Measurements from ENCODE around the gene MYBPHL.

MYBPHL gene

DNA sequence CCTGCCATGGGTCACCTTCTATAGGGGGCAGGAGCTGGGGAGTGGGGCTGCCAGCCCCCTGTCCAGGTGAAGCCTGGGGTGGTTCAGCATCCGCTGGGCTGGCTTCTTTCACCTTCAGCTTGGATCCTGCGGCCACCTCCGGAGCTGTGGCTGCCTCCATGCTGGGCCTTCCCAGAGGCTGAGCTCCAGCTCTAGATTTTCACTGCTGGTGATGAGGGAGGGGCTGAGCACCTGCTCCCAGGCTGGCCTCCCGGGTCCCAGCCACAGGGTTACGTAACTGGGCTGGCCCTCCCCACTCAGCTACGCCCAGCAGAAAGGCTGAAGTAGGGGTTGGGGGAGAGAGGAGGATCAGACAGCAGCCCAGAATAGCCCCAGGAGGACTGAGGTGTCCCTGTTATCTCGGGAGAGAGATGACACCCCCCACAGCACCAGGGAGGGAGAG is at the start of gene MYBPHL:
TSS of gene MYBPHL (minus strand) at position 180 of the 442 bp plus-strand sequence. CDS start at position 160, 20 bp downstream.
- DNase-seq (ENCODE audit: low read depth in 2 of 2), result no peak

DNA sequence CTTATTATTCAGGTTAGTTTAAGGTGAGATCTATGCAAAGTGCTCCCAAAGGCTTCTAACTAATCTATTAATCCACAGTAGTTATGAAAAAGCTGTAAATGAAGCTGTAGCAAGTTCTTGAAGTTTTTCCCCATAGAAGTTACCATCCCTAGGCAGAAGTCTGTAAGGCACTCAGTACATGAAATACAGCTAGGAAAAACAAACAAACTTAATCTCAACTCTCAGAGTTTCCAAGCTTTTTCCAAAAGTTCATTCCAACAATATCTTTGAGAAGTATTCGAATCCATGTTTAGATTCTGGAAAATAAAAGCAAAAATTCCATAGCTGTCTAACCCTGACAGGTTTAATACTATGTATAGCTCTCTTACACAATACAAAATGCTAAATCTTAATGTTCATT is 49.7 kb upstream of the MYBPHL start:
- no peak for DNase-seq (ENCODE audit: low read depth in 2 of 2)

- no peak for DNase-seq (ENCODE audit: low read depth in 2 of 2)
These were observed 48.1 kb upstream of the MYBPHL start for GRCh38 chr1:109354929-109355328.

GRCh38 chr1:109351457-109351856 is 44.6 kb upstream of the MYBPHL start:
- no peak for DNase-seq (ENCODE audit: low read depth in 2 of 2)

GRCh38 chr1:109350655-109351054 is 43.8 kb upstream of the MYBPHL start:
- no peak for DNase-seq (ENCODE audit: low read depth in 2 of 2)

DNA sequence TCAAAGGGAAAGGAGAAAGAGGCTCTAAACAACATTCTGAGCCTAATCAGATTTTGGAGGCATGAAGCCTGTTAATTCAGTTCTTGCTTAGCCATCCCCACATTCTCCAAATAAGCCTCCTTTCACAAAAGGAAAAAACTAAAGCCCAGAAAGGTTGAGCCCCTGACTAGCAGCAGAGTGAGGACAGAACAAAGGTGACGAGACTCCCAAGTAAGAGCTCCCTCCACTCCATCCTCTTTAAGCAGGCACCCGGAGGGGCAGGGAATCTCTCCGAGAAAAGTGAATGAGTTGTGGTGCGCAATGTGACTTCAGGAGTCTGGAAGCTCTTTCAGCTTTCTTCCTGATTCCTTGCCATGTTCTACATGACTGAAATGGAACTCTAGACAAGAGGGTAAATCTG is 43.4 kb upstream of the MYBPHL start:
- no peak for DNase-seq (ENCODE audit: low read depth in 2 of 2)

DNA sequence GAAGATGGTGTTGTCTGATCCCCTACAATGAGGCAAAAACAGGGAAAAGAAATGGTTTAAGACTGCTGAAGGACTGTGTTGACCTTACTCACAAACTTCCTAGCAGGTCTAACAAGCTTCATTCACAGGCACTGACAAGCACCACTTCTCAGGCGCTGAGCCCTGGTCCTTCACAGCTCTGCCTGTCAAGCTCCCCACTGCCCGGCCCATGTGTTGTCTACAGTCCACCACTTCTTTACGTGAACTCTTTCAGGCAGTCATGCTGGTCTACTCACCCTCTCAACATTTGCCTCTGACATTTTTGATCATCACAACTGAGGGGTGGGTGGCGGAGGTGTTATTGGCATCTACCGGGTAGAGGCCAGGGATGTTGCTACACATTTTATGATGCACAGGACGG is 40.7 kb upstream of the MYBPHL start:
- no peak for DNase-seq (ENCODE audit: low read depth in 2 of 2)

GRCh38 chr1:109341944-109342930 is 35.4 kb upstream of the MYBPHL start:
- no peak for DNase-seq (ENCODE audit: low read depth in 2 of 2)

DNA sequence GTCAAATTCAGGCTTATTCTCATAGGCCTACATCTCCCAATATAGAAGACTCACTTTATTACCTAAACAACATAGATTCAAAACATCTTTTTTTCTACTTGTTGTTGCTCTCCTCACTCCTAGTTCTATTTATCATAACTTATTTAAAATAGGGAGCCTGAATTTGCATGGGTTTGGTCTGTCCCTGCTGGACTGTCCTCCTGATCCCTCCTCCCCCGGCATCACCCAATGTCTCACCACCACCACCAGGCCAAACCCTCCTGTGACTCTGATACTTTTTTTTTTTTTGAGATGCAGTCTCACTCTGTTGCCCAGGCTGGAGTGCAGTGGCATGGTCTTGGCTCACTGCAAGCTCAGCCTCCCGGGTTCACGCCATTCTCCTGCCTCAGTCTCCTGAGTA is 31.8 kb upstream of the MYBPHL start:
- DNase-seq (ENCODE audit: low read depth in 2 of 2), result no peak

DNA sequence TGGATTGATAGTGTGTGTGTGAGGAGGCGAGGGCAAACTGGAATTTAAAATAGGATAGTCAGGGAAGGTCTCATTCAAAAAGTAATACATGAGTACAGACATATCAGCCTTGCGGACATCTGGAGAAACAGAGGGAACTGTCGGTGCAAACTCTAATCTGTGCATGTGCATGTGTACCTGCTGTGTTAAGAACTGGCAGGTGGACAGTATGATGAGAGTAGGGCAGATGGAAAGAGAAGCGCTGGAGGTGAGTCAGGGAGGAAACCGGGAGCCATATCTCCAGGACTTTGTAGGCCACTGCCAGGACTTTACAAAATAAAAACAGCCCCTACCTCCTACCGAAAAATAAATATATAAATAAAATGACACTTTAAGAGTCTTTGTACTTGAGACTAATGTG is 31.3 kb upstream of the MYBPHL start:
- DNase-seq (ENCODE audit: low read depth in 2 of 2), result no peak

DNA sequence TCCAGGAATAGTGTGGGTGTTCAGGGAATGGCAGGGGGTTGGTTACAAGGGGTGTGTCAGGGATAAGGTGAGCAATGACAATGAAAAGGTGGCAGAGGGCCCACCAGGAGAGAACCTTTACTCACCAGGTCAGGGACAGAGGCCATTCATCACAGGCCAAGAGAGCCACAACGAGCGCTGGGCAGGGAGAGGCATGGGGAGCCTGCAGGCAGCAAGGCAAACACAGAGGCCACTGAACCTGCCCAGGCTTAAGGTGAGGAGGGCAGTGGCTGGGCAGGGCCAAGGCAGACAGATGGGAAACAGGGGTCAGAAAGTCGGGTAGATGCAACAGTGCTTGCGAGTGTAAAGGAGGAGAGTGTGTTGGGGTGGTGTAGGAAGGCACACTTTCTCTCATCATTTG is 28.3 kb upstream of the MYBPHL start:
- no peak for DNase-seq (ENCODE audit: low read depth in 2 of 2)

- no peak for DNase-seq (ENCODE audit: low read depth in 2 of 2)
These were observed 24.3 kb upstream of the MYBPHL start for GRCh38 chr1:109331113-109331512.

DNA sequence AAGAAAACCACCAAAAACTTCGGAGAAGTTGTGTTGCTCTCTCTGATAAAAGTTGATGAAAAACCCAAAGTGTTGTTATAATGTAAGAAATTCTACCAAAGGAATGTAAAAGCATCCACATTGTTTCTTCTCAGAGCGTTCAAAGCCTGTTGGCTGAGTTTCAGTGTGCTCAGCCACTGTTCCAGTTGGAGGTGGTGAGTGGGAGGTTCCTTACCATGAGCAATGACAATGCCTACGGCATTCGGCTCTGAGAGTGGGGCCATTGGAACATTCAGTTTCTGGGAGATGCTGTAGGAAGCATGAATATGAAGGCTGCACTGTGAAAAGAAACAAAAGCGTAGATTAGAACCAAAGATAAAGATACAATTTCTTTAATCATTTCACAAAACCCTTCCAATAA is 20.5 kb upstream of the MYBPHL start:
- no peak for DNase-seq (ENCODE audit: low read depth in 2 of 2)

DNA sequence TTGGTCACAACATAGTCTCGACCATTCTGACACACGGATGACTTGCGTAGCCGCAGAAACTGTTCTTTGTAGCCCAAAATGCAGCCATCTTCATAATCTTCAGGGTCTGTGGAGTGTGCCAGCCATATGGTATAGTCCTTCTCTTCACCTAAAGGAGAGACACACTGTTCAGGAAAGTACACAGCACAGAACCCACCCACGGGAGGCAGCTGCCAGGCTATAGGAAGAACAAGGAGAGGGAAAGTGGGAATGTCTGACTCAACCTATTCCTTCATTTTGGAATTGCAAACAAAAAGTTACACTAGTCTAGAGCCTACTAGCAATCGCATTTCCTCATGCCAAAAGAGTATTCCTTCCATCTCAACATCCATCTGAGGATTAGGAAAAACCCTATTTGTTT is 16.2 kb upstream of the MYBPHL start:
- no peak for DNase-seq (ENCODE audit: low read depth in 2 of 2)

GRCh38 chr1:109319114-109319513 is 12.3 kb upstream of the MYBPHL start:
- DNase-seq (ENCODE audit: low read depth in 2 of 2), result no peak

- no peak for DNase-seq (ENCODE audit: low read depth in 2 of 2)
These were observed 9.7 kb upstream of the MYBPHL start for GRCh38 chr1:109316506-109316905.

DNA sequence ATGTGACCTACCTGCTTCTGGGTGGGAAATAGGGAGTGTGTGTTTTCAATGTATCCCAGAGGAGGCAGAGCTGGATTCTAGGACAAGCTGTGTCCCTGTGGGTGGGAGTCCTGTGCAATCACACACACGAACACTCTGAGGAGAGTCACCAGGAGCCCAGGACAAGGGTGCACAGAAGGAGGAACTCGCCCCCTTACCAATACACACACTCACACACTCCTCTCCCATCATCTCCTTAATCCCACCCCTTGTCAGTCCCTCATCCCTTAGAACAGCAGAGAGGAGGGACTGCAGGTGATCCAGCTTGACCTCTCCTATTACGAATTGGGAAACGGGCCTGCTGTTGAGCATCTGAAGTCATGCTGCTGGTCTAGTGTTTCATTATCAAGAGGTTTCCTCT is 8.5 kb upstream of the MYBPHL start:
- DNase-seq (ENCODE audit: low read depth in 2 of 2), result no peak

DNA sequence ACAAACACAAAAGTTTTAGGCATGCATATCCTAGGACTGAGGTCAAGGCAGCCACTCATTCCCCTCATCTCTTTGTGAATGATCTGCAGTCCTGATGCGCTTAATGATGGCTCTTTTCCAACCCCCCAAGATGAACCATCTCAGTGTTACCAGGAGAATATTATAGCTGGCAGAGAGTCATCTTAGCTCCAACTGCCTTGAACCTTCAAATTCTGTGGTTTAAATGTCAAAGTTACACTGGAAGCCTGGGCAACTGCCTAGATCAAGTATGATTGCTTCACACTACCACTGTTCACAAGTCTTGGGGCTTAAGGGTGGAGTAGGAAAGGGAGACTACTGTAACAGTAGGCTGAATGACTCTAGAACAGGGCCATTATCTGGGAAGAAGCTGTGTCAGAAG is 8.0 kb upstream of the MYBPHL start:
- no peak for DNase-seq (ENCODE audit: low read depth in 2 of 2)

DNA sequence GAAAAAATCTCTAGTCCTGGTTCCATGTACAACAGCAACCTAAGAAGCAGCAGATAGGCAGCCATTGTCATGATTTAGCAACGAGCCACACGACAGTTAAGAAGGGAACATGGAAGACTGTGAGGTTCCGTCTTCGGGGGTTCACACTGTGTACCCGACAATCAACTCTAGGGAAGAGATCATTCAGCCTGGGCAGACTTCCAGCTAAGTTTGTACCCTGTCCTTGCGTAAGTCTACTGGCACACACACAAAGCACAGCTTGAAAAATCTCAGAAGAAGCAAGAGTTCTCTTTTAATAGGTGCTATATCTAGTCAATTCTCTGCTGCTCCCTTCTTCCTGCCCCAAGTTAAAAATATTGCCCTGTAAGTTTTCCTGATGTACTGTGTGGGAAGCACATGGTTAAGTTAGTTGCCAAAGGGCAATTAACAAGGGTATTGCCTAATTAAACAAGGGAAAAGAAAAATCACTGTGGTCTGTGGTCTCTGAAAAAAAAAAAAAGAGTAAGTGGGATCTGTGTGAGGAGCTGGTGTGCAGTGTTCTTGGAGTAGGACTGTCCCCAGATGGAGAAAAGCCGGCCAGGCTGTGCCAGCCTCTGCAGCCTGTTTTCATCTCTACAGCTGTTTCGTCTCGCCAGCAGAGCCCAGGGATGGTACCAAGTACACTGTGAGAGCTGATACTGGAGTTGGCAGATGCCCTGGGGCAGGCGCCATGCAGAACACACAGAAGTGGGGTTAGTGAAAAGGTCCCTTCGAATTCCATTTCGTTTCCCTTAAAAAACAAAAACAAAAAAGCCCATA is 6.4 kb upstream of the MYBPHL start:
- DNase-seq (ENCODE audit: low read depth in 2 of 2), result no peak

DNA sequence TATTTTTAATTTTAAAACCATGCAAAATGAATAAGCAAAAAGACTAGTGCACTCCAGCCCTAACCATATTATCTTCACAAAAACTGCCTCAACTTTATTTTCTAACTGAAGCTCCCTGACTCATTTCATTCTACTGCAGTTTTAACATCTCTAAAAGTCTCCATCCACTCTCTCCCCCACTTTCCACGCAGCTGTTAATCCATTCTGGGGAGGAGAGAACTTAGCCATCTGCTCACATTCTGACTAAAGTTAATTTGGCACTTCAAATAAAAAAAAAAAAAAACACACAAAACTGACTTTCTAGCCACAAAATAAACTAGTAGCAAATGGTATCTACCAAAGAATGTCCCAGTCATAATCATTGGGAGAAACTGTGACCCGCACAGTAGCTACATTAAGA is 5.4 kb upstream of the MYBPHL start:
- no peak for DNase-seq (ENCODE audit: low read depth in 2 of 2)

- no peak for DNase-seq (ENCODE audit: low read depth in 2 of 2)
These were observed 2.5 kb upstream of the MYBPHL start for GRCh38 chr1:109309347-109309746.

GRCh38 chr1:109307274-109308021 is 637 bp upstream of the MYBPHL start:
- no peak for DNase-seq (ENCODE audit: low read depth in 2 of 2)

Data from stimulated activated CD8-positive, alpha-beta memory T cell treated with anti-CD3 and anti-CD28 coated beads, Interleukin-2, amount 100 ng/mL, for 48 hours (primary cell).